GM15510 (cell line): ENCODE results near the gene RPAIN.

Experiments
- POLR2A ChIP-seq: IDR thresholded peaks from 3 replicates; pipeline ENCODE4 v1.6.1; 2011; ENCODE audit warnings: borderline replicate concordance; ENCODE audit not compliant: insufficient read length; ENCODE audit errors: extremely low read depth

Gene RPAIN, protein sequence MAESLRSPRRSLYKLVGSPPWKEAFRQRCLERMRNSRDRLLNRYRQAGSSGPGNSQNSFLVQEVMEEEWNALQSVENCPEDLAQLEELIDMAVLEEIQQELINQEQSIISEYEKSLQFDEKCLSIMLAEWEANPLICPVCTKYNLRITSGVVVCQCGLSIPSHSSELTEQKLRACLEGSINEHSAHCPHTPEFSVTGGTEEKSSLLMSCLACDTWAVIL

DNA sequence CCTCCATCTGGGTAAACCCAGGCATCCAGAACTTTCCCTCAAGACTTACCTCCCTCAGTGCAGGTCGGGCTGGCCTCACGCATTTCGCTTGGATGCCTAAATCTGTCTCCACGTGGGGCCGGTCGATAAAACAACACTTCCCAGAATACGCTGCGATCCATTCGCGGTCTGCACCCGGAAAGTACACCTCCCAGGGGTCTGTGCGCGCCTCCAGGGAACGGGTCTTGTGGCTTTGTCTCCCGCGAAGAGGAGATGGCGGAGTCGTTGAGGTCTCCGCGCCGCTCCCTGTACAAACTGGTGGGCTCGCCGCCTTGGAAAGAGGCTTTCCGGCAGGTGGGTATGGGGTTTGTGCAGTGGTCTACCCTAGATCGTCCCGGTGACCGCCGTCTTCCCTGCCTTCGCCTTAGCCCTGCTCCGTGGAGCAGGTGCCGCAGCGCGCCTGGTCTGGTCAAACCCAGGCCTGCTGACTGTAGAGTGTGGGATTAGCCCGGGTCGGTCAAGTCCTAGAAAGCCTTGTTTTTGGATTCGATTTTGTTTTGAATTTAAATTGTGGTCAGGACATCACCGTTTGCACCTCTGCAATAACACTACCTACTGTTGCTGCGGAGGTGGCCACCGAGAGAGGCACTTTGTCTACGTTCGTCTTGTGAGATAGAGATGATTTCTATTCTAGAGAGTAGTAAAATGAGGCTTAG lies at the start of gene RPAIN:
Gene RPAIN, plus strand, starts transcription at position 224 of the 695 bp plus-strand sequence. Its CDS starts 29 bp downstream, at position 253.
- TF ChIP-seq POLR2A: peak; percentile 83

DNA sequence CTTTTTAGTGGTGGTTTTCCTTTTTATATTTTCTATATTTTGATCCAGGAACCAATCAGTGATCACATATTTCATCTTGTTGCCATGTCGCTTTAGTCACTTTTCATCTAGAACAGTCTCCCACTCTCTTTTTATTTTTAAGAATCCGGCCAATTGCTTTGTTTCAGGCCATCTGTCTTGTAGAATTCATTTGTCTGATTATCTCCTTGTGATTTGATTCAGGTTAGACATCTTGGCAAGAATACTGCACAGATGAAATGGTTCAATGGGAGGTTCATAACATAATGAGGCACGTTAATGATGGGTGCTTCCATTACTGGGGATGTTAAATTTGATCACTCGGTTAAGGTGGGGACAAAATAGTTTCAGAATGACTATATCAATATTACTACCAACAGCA lies 49.6 kb upstream of the RPAIN start:
- TF ChIP-seq POLR2A: no peak

DNA sequence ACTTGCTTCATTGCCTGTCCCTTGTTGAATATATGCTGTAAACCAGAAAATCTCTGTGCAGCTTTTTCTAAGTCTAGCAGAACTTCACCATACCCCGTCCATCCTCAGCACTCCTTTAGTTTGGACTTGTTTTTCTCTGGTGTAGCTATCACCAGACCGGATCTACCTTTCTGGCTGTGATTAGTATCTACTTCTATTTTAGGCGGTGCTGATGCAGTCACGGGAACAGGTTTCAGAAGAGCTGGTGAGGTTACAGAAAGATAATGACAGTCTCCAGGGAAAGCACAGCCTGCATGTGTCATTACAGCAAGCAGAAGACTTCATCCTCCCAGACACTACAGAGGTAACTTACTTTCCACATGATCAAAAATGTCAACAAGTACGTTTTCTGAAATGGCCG lies 46.9 kb upstream of the RPAIN start:
- TF ChIP-seq POLR2A: no peak

DNA sequence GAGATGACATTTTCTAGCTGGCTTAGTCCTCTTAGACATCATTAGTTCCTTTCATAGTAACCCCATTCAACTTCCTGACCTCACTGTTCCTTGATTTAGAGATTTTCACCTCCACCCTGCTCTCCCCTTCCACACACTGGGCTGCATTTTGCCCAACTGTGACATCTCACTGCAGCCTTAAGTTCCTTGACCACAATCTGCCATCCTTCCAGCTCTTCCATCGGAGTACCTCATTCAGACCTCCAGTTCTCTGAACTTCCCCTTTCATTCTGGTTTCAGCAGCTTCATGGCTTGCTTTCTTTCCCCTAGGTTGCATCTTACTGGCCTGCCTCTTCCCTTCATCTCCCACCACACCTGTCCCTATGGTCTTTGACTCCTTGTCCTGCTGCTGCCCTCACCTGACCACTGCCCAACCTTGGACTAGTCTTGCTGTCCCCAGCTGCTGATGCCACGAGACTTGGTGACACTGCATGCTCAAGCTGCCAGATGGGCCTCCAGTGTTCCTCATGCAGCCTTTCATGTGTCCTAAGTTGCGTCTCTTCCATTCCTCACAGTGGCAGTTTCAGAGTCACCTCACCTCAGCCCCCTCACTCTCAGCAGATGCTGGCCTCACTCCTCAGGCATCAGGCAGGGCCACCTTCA lies 41.3 kb upstream of the RPAIN start:
- TF ChIP-seq POLR2A: no peak

DNA sequence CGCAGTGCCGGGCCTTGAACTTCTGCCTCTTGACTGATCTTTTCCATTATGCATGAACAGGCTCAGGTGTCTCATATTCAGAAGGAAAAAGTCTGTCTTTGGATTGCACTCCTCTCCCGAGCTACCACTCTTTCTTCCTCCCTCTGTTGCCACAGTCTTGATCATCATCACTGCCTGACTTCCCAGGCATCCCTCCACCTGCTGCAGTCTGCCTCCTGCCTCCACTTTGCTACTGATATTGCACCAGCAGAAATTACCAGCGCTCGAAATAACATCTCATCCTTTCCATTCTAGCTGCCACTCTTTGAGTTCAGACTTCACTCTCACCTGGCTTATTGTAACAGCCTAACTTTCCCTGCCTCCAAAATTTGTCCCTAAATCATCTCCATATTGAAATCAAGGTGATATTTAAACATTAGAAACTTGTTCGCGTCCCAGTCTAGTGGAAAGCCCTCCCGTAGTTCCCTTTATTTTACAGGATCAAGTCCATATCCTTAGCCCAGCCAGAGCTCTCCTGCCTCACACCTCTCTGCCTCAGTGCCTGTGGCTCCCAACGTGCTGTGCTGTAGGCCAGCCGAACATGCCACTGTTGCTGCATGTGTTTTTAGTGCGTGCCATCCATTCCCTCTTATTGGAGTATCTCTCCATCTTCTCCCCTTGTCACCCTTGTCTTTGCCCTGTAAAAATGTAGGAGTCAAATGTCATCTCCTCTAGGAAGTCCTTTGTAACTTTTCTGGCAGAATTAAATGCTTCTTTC lies 40.5 kb upstream of the RPAIN start:
- TF ChIP-seq POLR2A: no peak

DNA sequence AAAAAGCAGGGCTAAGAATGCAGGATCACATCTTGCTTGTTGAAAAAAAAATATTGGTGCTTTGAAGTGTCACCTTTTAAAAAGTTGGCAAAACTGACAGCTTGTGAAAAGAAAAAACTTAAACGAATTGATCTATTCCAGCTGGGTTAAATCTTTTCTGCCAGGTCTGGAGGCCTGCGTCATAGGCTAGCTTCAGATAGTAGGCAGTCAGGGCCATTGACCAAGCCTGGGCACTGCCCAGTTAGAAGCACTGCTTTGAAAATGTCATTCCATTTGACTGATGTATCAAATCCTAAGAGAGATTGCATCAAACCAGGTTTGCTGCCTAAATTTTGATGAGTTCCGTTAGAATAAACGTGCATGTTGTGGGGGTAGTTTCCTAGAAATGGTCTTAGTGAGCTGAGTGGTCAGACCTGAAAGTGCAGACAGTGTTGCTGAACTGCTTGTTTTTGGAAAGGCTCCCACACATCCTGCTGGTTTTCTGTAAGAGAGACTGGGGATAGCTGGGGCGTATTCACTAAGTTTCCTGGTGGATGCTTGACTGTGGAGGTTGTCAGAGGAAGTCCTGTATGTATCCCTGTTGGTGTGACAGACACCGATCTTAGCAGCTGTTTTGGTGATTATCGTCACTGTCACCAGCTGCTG lies 39.4 kb upstream of the RPAIN start:
- no peak for TF ChIP-seq POLR2A

DNA sequence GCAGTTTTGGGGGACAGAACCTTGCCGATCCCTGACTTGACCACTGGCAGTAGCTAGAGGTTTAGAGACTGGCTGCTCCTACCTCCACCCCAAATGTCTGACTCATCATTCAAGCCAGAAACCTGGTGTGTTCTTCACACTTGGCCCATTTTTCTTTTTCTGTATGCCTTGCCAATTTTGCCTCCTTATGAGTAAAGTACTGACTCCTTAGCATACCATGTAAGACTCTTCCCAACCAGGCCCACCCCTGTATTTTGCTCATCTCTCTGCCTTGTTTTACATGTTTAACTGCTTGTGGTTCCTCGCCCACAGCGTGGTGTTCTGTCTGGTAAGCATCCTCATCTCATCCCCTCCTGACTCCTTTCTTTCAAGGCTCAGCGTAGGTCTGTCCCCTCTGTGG lies 38.4 kb upstream of the RPAIN start:
- TF ChIP-seq POLR2A: no peak

DNA sequence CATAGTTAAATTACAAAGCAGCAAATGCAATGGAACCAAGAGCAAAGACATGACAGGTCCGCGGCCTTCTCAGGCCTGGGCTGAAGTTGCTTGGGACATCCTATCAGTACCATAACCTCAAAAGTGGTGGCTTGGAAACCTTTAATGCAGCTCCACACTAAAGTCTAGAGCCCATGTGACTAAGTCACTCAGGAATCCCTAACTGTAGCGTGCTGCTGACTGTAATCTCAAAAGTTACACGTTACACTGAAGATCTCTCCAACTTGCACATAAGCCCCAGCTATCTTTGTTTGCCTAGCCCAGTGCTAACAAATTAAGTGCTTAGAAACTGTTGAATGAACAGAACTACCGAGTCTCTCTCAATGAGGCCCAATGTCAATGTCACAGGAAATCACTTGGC lies 28.3 kb upstream of the RPAIN start:
- TF ChIP-seq POLR2A: no peak

DNA sequence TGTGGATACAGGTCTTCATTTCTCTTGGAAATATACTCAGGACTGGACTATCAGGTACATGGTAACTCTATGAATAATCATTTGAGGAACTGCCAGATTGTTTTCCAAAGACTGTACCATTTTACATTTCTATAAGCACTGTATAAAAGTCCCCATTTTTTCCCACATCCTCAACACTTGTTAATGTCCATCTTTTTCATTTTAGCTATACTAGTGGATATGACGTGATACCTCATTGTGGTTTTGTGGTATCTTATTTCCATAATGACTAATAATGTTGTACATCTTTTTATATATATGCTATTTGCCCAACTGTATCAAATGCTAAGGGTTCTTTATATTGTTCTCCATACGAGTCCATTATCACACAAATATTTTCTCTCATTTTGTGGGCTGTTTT lies 23.4 kb upstream of the RPAIN start:
- no peak for TF ChIP-seq POLR2A

DNA sequence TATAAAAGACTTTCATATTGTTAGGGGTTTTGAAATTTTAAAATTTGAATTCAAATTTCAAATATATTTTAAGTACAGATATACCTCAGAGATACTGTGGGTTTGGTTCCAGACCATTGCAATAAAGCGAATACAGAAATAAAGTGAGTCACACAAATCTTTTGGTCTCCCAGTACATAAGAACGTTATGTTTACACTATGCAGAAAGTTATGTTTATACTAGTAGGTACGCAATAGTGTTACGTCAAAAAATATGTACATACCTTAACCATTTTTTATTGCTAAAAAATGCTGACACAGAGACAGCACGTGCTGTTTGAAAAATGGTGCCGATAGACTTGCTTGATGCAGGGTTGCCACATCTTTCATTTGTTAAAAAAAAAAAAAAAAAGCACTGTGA lies 20.2 kb upstream of the RPAIN start:
- no peak for TF ChIP-seq POLR2A

DNA sequence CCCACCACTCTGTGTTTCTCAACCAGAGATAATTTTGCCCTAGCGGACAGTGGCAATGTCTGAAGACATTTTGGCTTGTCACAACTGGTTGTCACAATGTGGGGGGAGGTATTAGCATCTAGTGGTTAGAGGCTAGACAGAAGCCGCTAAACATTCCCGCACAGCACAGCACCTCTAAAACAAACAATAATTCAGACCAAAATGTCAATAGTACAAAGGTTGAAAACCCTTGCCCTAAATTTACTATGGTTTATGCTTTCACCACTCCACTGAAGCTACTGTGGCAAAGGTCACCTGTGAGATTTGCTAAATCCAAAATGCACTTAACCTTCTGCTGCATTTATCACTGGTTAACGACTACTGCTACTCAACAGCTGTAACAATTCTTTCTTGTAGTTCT lies 14.6 kb upstream of the RPAIN start:
- no peak for TF ChIP-seq POLR2A

DNA sequence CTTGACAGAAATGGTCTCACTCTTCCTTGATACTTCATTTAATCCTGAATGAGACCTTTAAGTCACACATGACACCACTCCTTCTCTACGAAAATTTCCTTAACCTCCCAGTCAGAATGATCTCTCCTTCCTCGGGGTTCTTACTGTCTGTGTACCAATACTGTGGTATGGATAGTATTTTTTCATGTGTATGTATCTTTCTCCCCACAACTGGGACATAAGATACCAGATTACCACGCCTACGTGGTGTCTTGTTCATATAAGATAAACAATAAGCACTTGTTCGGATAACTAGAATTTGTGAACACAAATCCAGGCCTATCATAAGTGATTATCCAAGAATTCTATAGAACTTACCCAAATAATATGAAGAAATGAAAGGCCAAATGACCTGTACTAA lies 11.8 kb upstream of the RPAIN start:
- TF ChIP-seq POLR2A: no peak

DNA sequence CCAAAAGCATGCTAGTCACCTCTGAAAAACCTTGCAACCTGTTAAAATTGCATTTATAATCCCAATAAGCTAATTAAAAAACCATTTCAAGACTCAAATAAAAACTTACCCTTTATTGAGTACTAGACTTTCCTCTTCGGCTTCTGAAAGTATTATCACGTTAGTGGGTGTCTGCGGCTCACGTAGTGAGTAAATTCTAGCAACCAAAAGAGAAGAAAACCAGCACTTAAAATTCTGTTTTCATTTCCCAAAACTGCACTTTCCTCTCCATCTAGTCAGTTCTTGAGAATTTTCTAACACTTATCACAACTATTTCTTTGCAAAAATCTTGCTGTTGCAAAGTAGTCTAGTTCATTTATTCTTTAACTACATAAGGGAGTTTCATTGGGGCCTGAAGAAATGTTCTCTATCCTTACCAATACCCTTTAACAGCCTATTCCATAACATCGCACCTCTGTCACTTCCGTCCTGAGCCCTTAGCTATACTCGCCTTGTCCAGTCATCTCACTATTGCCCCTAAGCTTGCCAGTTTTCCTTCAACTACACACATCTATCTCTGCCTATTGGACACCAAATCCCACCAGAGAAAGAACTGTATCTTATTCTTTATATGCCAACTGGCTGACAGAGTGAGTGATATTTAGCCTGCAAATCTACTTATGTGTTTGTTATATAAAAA lies 9.2 kb upstream of the RPAIN start:
- no peak for TF ChIP-seq POLR2A

DNA sequence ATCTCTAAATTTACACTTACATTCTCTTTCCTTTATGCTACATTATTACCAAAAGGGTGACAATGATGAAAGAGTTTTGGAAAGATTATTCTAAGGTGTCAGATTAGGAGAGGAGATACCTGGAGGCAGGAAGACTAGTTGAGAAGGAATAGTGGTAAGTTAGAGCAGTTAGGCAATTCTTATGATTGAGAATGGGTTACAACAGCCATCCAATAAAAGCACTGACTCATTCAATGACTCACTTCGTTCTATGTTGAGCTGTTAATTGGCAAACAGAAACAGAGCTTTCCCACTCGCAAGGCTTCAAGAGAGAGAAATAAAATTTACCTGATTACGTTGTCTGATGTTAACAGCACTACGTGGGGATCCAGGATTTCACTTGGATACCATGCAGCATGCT lies 6.3 kb upstream of the RPAIN start:
- no peak for TF ChIP-seq POLR2A

DNA sequence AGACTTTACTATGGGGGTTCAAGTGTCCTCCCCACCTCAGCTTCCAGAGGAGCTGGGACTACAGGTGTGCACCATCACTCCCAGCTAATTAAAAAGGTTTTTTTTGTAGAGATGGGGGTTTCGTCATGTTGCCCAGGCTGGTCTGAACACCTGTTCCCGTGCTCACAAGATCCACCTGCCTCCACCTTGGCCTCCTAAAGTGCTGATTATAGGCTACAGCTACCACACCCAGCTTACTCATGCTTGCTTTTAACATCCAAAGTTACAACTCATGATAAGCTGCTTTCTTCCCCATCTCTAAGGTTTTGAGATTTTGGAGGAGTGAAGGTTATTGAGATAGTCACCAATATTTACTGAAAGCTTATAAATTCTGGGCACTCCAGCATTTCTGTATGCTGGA lies 3.1 kb upstream of the RPAIN start:
- TF ChIP-seq POLR2A: no peak

DNA sequence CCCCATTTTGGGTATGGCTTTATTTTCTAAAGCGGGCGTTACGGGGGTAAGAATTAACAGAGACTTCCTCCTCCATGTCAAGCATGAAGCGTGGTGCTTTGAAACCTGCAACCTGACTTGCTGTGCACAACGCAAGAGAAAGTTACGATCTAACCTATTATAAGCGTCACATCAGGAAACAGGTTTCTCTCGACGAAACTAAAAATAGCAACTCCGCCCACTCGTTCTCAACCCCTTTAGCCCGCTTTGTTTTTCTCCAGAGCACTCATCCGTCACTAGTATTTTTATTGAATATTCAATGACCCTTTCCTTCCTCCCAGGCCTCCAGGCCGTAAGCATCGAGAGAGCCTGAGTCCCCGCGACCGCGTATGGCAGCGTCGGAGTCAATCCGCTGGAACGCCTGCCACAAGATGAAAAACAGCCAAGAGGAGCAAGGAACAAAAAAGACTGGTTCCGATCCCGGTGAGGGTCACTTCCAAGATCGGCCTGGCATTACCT lies 1.1 kb upstream of the RPAIN start:
- no peak for TF ChIP-seq POLR2A
